GM18520 (cell line): ENCODE data around the gene IRAK1.

Experiments used
- ATAC-seq: cut with Tn5 transposase; IDR thresholded peaks from one replicate; pipeline ENCODE4 v1.9.1; 2021; ENCODE audit not compliant: unreplicated experiment

The IRAK1 gene

GRCh38 chrX:154020536-154021115 lies 924 bp upstream of the IRAK1 start:
- ATAC-seq, result no peak

- no peak for ATAC-seq
Observed at GRCh38 chrX:154019061-154019621, 561 bp downstream of the IRAK1 start.

GRCh38 chrX:154018518-154019060 lies 1.1 kb downstream of the IRAK1 start:
- no peak for ATAC-seq

GRCh38 chrX:154017766-154018517 lies 1.8 kb downstream of the IRAK1 start:
- ATAC-seq, result no peak

GRCh38 chrX:154016366-154017076 lies 3.2 kb downstream of the IRAK1 start:
- no peak for ATAC-seq

- no peak for ATAC-seq
Observed at GRCh38 chrX:154015581-154016264, 4.0 kb downstream of the IRAK1 start.

GRCh38 chrX:154014429-154015380 lies 5.0 kb downstream of the IRAK1 start:
- ATAC-seq, result no peak

- ATAC-seq, result no peak
Observed at GRCh38 chrX:154013614-154014360, 5.9 kb downstream of the IRAK1 start.

GRCh38 chrX:154013001-154013421 lies 6.7 kb downstream of the IRAK1 start:
- no peak for ATAC-seq

- no peak for ATAC-seq
Observed at GRCh38 chrX:154012336-154012991, 7.2 kb downstream of the IRAK1 start.

- no peak for ATAC-seq
Observed at GRCh38 chrX:154011376-154012335, 8.0 kb downstream of the IRAK1 start.

GRCh38 chrX:154010330-154011087 lies 9.2 kb downstream of the IRAK1 start:
- ATAC-seq, result no peak

GRCh38 chrX:154008521-154008920 lies 11.2 kb downstream of the IRAK1 start:
- ATAC-seq, result no peak

- ATAC-seq, result no peak
Observed at GRCh38 chrX:154006947-154007346, 12.8 kb downstream of the IRAK1 start.

- no peak for ATAC-seq
Observed at GRCh38 chrX:154004315-154004714, 15.4 kb downstream of the IRAK1 start.

- ATAC-seq, result no peak
Observed at GRCh38 chrX:154002215-154002719, 17.4 kb downstream of the IRAK1 start.
